CD1c-positive myeloid dendritic cell (primary cell): ENCODE measurements around the gene INPP1.
A peak's percentile ranks its signal among the peaks of the same experiment; 100 is the strongest.

ENCODE experiments used
- DNase-seq: peaks from one replicate; pipeline ENCODE4 v3.0.0-alpha.2; 2016; ENCODE audit errors: extremely low spot score

Gene INPP1

GRCh38 chr2:190362894-190363293 lies 19.5 kb downstream of the INPP1 start:
- DNase-seq: no peak

GRCh38 chr2:190365499-190366204 lies 22.3 kb downstream of the INPP1 start:
- DNase-seq: no peak

- no peak for DNase-seq
Measured at GRCh38 chr2:190366248-190366753, 22.9 kb downstream of the INPP1 start.

- DNase-seq: no peak
Measured at GRCh38 chr2:190367091-190367490, 23.7 kb downstream of the INPP1 start.

GRCh38 chr2:190369635-190370034 lies 26.2 kb downstream of the INPP1 start:
- DNase-seq: no peak

- DNase-seq: no peak
Measured at GRCh38 chr2:190376083-190376482, 32.7 kb downstream of the INPP1 start.

GRCh38 chr2:190376591-190377245 lies 33.3 kb downstream of the INPP1 start:
- DNase-seq: no peak

- no peak for DNase-seq
Measured at GRCh38 chr2:190378880-190379237, 35.5 kb downstream of the INPP1 start.

- DNase-seq: no peak
Measured at GRCh38 chr2:190379249-190379964, 36.0 kb downstream of the INPP1 start.

GRCh38 chr2:190380962-190381412 lies 37.6 kb downstream of the INPP1 start:
- no peak for DNase-seq

- peak; percentile 53 for DNase-seq
Measured at GRCh38 chr2:190382851-190383250, 39.5 kb downstream of the INPP1 start.

GRCh38 chr2:190387422-190387821 lies 44.0 kb downstream of the INPP1 start:
- DNase-seq: no peak

- no peak for DNase-seq
Measured at GRCh38 chr2:190396271-190396670, 52.9 kb downstream of the INPP1 start.

GRCh38 chr2:190402986-190403603 lies 59.7 kb downstream of the INPP1 start:
- no peak for DNase-seq

- DNase-seq: peak; percentile 63
Measured at GRCh38 chr2:190404487-190404886, 61.1 kb downstream of the INPP1 start.

GRCh38 chr2:190405070-190405469 lies 61.7 kb downstream of the INPP1 start:
- DNase-seq: no peak

GRCh38 chr2:190405995-190406394 lies 62.6 kb downstream of the INPP1 start:
- no peak for DNase-seq

- no peak for DNase-seq
Measured at GRCh38 chr2:190406805-190407204, 63.4 kb downstream of the INPP1 start.

GRCh38 chr2:190407246-190407661 lies 63.9 kb downstream of the INPP1 start:
- DNase-seq: peak; percentile 41

GRCh38 chr2:190407662-190408537 lies 64.5 kb downstream of the INPP1 start, which contains the start of gene MFSD6:
Gene MFSD6 (plus strand): TSS chr2:190408355. CDS start chr2:190436030, 27,675 bp downstream.
- DNase-seq: peak; percentile 55
